ENCODE results near the gene PLS3.
"Not testable (repeated sequence)": the region's sequence is repeated elsewhere in the genome, so short reads cannot be mapped to it uniquely, and the experiment has no call there.

The PLS3 gene

DNA sequence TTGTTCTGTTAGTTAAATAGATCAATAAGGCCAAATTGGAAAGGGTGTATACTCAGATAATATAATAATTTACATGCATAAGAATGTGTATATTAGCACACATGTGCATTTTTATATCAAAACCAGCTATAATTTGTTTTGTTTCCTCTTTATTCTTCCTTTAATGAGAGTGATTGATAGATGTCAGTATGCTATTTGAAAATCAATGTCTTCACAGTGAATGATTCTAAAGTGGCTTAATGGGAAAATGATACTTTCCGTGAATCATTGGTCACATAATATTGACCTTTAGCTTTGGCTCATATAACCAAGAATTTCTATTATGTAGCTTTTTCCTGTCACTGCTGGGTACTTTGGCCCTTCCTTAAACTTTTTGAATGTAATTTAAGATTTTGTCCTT lies 48.6 kb downstream of the PLS3 start:
- no peak for DNase-seq (ENCODE audit: low read depth)

DNA sequence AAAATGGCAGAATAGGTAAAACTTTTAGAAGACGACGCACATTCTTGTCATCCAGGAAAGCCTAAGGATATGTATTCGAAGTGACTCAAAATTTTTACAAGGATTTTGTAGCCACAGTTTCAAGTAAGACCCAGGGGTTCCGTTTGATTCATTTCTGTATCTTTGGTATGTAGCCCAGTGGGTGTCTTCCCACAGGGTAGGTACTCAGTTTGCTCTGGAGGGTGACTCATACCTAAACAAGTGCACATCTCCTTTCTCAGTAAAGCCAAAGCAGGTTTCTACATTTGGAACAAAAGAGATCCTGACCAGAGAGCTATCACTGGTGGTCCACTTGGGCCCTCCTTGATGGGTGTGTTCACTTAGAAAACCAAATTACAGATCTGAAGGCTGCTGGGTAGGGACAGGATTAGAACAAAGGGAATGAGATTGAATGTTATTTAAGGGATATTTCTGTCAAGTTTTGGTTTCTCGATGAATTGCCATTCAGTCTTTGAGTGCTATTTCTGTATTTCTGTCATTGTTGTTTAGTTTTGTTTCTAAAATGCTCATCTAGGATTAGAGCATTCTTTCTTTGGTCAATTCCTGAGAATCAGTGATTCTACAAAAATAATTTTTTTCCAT lies 56.1 kb downstream of the PLS3 start:
- DNase-seq (ENCODE audit: low read depth), result no peak

DNA sequence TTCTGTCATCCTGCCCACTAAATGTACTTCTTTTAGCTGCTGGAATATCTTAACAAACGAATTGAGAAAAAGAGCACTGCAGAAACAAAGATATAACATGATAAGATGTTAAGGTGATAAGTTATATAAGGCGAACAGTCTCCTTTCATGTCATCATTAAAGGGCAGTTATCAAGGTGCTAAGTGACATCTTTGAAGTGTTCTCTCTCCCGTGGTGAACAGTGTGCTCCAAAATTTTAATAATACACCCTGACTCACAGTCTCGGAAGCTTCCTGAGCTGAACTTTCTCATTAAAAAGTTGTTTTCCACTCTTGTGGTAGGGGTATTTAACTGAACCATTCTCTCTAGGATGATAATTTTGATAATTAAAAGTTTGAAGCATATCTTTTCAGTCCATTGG lies 61.6 kb downstream of the PLS3 start:
- no peak for DNase-seq (ENCODE audit: low read depth)

DNA sequence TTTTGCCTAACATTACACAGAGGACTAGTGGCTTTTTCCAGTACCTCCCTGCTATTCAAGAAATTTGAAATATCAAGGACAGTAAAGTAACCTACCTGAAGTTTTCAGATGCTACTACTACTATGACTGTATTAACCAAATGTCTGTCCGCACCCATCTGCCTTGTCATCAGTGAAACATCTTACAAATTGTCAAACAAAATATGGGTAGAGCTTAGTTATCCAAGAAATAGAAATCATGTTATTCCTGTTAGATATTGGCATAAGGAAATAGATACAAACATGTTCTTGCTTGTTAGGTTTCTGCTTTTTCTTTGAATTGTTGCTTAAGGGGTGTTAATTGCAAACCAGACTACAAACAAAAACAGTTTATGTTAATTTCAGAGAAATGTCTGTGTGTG lies 63.9 kb downstream of the PLS3 start:
- DNase-seq (ENCODE audit: low read depth), result no peak

DNA sequence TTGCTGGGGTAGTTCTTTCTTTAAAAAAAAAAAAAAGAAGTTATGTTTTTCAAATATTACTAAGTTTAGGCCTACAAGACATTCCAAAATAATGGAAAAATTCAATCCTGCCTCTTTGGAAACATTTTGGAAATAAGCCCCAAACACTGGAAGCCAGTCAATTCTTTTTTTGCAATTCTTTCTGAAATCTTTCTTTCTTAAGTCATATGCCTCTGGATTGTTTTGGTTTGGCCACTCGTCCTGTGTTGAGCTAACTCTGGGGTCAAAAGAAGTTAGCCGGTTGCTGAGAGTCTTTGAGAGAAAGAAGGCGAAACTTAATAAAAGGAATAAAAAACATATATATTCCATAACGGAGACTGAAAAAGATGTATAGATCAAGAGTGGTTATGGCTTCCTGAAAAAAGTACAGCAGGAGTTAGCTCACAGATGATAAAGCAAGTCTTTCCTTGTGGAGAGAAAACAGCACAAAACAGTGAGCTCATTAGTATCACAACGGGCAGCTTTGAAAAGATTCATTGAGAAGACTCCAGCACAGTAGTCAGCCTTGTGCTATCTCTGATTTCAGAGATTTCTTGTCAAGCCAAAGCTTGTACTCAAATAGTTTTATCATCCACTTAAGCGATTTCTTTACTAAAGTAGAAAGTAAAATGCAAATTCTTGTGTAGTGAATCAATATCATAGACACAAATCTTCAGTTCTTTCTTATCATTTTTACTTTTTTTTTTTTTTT lies 64.8 kb downstream of the PLS3 start:
- DNase-seq (ENCODE audit: low read depth), result no peak

DNA sequence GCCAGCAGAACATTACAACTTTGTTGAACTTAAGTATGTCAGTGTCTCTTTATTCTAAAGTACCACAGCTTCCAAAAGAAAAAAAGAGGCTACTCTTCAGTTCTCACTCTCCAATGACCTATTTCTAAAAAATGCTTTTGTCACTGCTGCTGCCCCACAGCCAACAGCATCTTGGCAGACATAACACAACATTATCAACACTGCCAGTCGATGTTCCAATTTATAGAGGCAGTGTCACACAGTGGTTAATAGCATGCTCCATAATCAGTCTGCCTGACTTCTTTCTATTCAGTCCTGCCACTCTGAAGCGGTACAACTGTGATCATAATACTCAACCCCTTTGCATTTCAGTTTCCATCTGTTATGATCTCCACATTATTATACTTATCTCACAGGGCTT lies 69.2 kb downstream of the PLS3 start:
- no peak for DNase-seq (ENCODE audit: low read depth)

DNA sequence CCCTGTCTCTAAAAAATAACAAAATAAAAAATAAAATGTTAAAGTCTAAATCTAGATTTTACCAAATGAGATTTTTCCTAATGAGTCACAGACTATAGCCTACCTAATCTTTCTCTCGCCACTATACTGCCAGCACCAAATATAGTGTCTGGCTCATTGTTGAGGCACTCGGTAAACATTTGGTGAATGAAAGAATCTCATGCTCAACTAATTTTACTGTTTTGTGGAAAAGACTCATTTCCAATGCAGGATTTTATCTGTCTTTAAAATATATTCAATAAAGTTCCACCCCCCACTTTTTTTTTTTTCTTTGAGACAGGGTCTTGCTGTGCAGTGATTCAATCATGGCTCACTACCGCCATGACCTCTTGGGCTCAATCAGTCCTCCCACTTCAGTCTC lies 71.5 kb downstream of the PLS3 start:
- DNase-seq (ENCODE audit: low read depth), result no peak

DNA sequence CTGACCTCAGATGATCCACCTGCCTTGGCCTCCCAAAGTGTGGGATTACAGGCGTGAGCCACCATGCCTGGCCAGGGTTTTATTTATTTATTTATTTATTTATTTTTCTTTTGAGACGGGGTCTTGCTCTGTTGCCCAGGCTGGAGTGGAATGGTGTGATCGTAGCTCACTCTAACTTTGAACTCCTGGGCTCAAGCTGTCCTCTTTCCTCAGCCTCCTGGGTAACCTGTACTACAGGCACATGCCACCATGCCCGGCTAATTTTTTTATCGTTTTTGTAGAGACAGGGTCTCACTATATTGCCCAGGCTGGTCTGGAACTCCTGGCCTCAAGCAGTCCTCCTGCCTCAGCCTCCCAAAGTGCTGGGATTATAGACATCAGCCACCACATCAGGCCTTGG lies 72.4 kb downstream of the PLS3 start:
- DNase-seq (ENCODE audit: low read depth), result not testable (repeated sequence)

DNA sequence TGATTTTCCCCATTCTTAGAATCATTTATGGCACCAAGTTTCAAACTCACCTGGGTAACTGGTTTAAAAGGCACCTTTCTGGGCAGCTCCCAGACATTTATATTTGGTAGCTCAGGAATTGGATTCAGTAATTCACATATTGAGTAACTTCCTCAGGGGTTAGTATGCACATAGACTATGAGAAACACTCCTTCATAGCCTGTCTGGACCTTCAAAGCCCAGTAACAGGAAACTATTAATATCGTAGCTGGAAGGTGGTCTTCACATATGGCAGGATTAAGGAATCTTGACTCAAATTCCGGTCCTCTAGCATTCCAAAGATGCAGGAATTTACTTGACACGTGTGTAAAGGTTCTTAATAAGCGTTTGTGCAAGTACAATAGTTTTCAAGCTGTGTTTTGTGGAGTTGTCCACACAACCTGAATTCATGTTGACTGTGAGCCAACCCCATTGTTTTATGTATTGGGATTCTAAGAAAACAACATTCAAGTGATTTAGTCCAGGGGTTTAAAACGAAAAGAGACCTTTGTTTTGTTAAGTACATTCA lies 78.4 kb downstream of the PLS3 start:
- DNase-seq (ENCODE audit: low read depth), result no peak

DNA sequence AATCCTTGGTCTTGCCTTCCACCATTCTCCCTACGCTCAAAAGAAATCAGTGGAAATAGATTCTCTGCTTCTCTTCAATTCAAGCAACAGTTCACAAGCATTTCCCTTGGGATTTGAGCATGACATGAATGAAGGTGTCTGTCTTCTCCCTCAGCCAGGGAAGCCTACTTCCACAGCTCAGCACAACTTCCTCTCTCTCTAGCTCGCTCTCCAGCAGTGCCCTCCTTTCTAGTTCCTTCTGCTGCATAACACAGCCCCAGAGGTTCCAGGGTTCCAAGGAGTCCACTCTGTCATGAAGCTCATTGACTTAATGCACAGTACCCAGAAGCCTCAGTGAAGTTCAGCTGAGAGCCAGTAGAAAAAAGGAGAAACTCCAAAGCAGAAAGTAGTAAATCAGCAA lies 81.3 kb downstream of the PLS3 start:
- no peak for DNase-seq (ENCODE audit: low read depth)

DNA sequence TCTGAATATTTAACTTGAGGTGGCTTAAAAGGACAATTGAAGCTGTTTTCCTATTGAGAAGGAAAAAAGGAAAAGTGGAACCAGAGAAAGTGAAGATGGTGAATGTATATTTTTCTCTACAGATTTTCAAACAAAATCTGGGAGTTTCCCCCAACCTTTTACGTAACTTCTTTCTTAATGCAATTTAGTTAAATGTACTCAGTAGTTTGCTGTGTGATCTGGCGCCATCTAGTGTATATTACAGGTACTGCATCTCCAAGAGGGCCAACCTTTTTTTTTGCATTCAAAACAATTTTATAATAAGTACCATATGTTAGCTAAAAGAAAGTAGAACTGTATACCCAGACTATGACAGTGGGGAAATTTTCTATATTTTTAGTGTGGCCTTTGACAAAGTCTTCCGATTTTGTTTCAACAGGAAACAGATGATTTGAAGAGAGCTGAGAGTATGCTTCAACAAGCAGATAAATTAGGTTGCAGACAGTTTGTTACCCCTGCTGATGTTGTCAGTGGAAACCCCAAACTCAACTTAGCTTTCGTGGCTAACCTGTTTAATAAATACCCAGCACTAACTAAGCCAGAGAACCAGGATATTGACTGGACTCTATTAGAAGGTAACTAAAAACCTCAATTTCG lies 82.0 kb downstream of the PLS3 start:
- DNase-seq (ENCODE audit: low read depth), result no peak

DNA sequence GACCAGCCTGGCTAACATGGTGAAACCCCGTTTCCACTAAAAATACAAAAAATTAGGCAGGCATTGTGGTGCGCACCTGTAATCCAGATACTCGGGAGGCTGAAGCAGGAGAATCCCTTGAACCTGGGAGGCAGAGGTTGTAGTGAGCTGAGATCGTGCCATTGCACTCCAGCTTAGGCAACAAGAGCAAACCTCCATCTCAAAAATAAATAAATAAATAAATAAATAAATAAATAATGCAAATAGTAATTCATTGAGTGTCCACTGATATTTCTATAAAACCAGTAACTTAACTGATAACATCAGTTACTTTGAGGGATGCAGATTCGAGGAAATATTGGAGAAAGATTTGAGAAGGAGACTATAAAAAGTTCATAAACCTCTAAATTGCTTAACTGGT lies 83.4 kb downstream of the PLS3 start:
- not testable (repeated sequence) for DNase-seq (ENCODE audit: low read depth)

DNA sequence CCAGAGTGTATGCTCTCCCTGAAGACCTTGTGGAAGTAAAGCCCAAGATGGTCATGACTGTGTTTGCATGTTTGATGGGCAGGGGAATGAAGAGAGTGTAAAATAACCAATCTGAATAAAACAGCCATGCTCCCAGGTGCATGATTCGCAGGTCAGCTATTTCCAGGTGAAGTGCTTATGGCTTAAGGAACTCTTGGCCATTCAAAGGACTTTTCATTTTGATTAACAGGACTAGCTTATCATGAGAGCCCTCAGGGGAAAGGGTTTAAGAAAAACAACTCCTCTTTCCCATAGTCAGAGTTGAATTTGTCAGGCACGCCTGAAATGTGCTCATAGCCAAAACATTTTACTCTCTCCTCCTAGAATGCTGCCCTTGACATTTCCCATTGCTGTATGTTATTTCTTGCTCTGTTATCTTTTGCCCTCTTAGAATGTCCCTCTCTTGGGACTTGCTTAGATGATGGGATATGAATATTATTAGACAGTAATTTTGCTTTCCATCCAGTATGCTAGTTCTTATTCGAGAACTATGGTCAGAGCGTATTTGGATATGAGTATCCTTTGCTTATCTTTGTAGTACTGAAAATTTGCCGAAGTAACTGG lies 88.6 kb downstream of the PLS3 start:
- no peak for DNase-seq (ENCODE audit: low read depth)

DNA sequence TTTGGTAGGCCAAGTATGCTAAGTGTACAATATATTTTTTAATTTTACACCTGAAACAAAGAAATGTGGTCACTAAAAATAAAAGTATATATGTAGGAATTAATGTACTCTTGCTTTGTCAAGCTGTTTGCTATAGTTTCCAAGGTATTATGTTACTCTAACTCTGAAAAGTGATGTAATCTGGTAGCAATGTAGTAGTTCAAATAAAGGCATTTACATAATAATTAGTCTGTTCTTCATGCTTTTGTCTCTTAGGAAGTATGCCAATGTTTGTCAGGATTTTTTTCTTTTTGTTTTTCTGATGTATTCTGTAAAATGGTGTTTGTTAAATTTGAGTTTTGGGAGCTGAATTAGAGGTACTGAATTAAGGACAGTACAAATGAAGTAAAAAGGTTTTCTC lies 89.5 kb downstream of the PLS3 start:
- DNase-seq (ENCODE audit: low read depth), result no peak

DNA sequence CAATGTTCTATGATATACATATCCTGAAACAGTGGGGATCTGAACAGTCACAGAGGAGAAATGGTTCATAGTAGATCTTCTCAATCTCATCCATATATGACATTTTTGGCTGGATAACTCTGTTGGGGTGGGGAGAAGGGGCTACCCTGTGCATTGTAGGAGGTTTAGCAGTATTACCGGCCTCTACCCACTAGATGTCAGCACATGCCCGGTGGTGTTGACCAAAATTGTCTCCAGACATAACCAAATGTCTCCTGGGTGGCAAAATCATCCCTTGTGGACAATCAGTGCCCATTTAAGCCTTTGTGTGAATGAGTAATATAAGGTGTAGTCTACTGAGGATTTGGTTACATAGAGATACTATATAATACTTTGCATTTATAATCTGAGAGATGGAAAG lies 89.9 kb downstream of the PLS3 start:
- DNase-seq (ENCODE audit: low read depth), result no peak

DNA sequence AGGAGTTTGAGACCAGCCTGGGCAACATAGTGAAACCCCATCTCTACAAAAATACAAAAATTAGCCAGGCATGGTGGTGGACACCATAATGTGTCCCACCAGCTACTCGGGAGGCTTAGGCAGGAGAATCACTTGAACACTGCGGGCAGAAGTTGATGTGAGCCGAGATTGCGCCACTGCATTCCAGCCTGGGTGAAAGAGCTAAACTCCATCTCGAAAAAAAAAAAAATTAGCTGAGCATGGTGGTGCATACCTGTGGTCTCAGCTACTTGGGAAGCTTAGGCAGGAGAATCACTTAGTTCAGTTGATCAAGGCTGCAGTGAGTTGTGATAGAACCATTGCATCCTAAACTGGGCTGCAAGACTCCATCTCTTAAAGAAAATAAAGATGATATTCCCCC lies 91.2 kb downstream of the PLS3 start:
- no peak for DNase-seq (ENCODE audit: low read depth)

DNA sequence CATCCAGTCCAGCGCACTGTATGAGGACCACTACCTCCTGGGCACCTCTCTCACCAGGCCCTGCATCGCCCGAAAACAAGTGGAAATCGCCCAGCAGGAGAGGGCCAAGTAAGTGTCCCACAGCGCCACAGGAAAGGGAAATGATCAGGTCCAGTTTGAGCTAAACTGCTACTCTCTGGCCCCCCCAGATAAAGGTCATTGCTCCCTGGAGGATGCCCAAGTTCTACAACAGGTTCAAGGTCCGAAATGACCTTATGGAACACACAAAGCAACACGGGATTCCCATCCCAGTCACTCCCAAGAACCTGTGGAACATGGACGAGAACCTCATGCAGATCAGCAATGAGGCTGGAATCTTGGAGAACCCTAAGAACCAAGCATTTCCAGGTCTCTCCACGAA lies 104.1 kb downstream of the PLS3 start:
- DNase-seq (ENCODE audit: low read depth), result no peak

DNA sequence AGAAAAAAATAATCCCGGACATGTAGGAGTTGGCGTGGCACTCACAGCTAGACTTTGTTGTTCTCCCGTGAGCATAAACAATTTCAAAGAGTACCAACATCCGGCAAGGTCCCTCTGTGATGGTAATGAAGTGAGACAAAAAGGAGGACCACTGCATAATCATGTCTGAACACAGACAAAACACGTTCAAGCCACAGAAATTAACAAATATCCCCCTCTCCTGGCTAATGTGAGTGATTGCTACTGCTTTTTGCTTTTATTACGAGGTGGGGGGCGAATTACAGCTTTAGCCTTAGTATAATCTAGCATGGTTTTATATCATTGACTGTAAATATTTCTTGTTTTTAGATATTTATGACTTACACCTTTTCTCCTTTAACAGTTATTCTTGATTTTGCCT lies 118.5 kb downstream of the PLS3 start:
- DNase-seq (ENCODE audit: low read depth), result no peak

DNA sequence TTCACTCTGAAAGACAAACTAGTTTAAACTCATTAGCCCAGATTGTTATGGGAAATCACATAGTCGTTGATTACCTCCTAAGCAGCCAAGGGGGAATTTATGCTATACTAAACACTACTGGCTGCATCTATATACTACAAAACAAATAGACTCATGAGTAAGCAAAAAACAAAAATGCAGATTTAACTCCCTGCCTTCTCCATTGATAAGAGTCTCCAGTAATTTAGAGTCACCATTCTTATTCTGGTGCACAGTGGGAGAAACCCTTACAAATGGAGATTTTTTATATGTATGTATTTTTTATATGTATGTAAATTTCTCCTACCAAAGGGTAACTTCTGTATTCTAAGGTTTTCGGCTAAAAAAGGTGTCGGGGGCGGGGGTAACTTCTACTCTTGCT lies 126.6 kb downstream of the PLS3 start:
- no peak for DNase-seq (ENCODE audit: low read depth)

DNA sequence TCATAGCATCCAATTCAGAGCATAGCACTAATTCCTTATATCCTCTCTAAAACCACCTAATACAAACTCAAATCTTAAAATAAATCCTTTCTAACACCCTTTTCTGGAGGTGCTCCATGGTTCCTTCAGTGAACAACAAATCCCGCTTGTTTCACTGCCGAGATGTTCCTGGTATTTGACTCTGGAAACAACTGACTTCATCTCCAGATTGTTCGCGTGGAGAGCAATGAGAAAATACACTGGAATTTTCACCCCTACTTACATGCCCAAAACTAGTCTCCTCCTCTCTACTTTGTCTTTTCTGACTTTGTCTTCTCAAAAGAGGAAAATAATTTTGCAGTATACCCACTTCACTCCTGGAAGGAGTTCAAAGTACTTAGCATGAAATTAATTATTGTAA lies 129.0 kb downstream of the PLS3 start:
- no peak for DNase-seq (ENCODE audit: low read depth)

DNA sequence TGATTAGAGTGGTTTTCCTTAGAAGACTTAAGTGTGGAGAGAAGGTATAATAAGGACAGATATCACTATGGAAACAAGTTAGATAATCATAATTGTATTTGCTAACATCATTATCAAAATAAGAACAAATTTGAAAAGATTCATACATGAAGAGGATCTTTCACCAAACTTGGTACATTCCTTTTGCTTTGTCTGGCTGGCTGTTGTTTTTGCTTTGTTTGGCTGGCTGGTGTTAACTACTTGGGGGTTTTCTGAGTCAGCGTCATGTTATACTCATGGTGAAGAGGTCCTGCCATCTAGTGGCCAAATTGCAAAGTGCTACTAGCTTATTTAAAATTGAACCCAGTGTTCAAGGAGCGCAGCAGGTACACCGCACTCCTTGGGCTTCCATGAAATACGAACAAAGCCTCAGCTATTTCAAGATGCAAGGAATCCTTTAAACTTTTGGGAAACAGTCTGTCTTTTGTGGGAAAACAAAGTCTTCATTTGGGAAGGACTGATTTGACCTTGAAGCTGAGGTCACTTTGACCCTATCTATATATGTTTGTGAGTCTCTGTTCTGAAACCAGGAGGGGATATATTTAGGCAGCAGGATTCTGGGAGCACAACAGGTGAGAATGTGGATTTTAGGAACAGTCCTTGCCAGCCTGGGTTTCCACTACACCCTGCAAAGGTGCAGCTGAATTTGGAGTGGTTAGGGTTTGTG lies 129.7 kb downstream of the PLS3 start:
- DNase-seq (ENCODE audit: low read depth), result peak; percentile 0

DNA sequence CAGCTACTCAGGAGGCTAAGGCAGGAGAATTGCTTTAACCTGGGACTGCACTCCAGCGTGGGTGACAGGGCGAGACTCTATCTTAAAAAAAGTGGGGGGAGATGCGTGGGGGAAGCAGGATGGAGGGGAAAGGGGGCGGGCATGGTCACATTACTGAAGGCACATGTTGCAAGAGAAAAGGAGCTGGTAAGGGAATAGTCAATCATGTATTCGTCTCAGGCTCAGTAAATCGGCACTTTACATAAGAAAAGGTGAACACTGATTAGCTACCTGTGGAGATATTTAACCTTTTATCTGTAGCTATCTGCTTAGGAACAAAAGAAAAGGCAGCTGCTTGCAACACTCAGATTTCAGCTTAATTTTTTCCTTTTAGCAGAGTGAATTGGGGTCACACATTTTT lies 132.5 kb downstream of the PLS3 start:
- no peak for DNase-seq (ENCODE audit: low read depth)
